A549 (cell line): ENCODE measurements around the gene SOX11.
"Not testable (repeated sequence)": the region's sequence is repeated elsewhere in the genome, so short reads cannot be mapped to it uniquely, and the experiment has no call there.

Experiments
- BCL3 ChIP-seq: fragments of >200 bp; sonication (Bioruptor Twin); formaldehyde crosslinking; IDR thresholded peaks from 3 replicates; pipeline ENCODE4 v1.6.1; 2016
- CTCF ChIP-seq: fragments of >200 bp; sonication (Bioruptor Twin); formaldehyde crosslinking; IDR thresholded peaks from 3 replicates; pipeline ENCODE4 v1.5.1; 2016
- GATA3 ChIP-seq: IDR thresholded peaks from 2 replicates; pipeline ENCODE4 v1.6.1; 2012; ENCODE audit warnings: borderline replicate concordance
- JUNB ChIP-seq: fragments of >200 bp; sonication (Bioruptor Twin); formaldehyde crosslinking; IDR thresholded peaks from 2 replicates; pipeline ENCODE4 v1.6.1; 2016
- POLR2A ChIP-seq: IDR thresholded peaks from 2 replicates; pipeline ENCODE4 v1.6.1; 2012; ENCODE audit warnings: mild to moderate bottlenecking, low read length
- SMC3 ChIP-seq: fragments of >200 bp; sonication (Bioruptor Twin); formaldehyde crosslinking; IDR thresholded peaks from 3 replicates; pipeline ENCODE4 v1.6.1; 2018; ENCODE audit warnings: inconsistent platforms
- USF2 ChIP-seq: fragments of 450-650 bp; IDR thresholded peaks from 2 replicates; pipeline ENCODE4 v1.6.1; 2014; ENCODE audit warnings: antibody characterized with exemption

- TF ChIP-seq POLR2A, CTCF, BCL3, GATA3, JUNB, SMC3, USF2: not testable (repeated sequence)
These were observed 38.4 kb upstream of the SOX11 start for GRCh38 chr2:5653756-5654155.
